Panc1 (cell line): ENCODE data around the gene CENPF. TPM values are rescaled to one million over a fixed set of nuclear protein-coding genes. Genes with fewer than 3 reads are reported as not detected.
"Not testable (repeated sequence)": the region's sequence is repeated elsewhere in the genome, so short reads cannot be mapped to it uniquely, and the experiment has no call there.

Source experiments
- ATAC-seq: fragments of 200-7000 bp; cut with Tn5 transposase; 2 replicates; pipeline ENCODE4 v1.9.1; 2020; ENCODE audit warnings: mild to moderate bottlenecking, moderate library complexity
- BruUV-seq: library from RNA; stranded (reverse); fragments of 400-500 nt; replicated peaks from 2 replicates; lab custom pipeline; 2021; lab: Mats Ljungman, UMichigan
- CTCF ChIA-PET: fragments of 300-600 bp; sonication (Branson Sonifier 250); formaldehyde crosslinking; loops from one replicate; lab custom pipeline; 2022; ENCODE audit warnings: antibody characterized with exemption; lab: Charles Lee
- POLR2A ChIA-PET: fragments of 300-600 bp; sonication (Branson Sonifier 250); formaldehyde crosslinking; loops from one replicate; lab custom pipeline; 2022; ENCODE audit warnings: antibody characterized with exemption; lab: Charles Lee
- DNase-seq: peaks from one replicate; pipeline ENCODE4 v3.0.0-alpha.2; 2010; ENCODE audit warnings: low read depth, low spot score
- H3K27ac ChIP-seq: 2 replicates; pipeline ENCODE4 v1.5.1; 2011; ENCODE audit warnings: mild to moderate bottlenecking, low read length, inconsistent platforms
- H3K27me3 ChIP-seq: fragments of 200-500 bp; sonication (Bioruptor generic); 2 replicates; pipeline ENCODE4 v1.6.0; 2014; ENCODE audit warnings: low read length, inconsistent platforms; ENCODE audit not compliant: control insufficient read depth, insufficient read depth
- H3K36me3 ChIP-seq: fragments of 200-500 bp; sonication (Bioruptor generic); 2 replicates; pipeline ENCODE4 v1.5.1; 2014; ENCODE audit warnings: inconsistent platforms, mild to moderate bottlenecking, low read length, moderate library complexity; ENCODE audit not compliant: control insufficient read depth, insufficient read depth
- H3K4me1 ChIP-seq: 2 replicates; pipeline ENCODE4 v1.5.1; 2011; ENCODE audit warnings: inconsistent platforms, mild to moderate bottlenecking, low read length, moderate library complexity; ENCODE audit not compliant: control insufficient read depth, insufficient read depth
- H3K4me3 ChIP-seq, 2 experiments: 2 replicates each; pipeline ENCODE4 v1.5.1; 2011 to 2012; ENCODE audit warnings: low read depth in 2 of 2, low read length in 2 of 2, mild to moderate bottlenecking in 2 of 2, inconsistent platforms in 1 of 2, moderate library complexity in 1 of 2
- H3K9me3 ChIP-seq: fragments of 200-500 bp; sonication (Bioruptor generic); 2 replicates; pipeline ENCODE4 v1.5.1; 2014; ENCODE audit warnings: low read depth, mild to moderate bottlenecking, inconsistent platforms, low read length, moderate library complexity; ENCODE audit not compliant: control insufficient read depth, insufficient read depth
- POLR2AphosphoS5 ChIP-seq: IDR thresholded peaks from 2 replicates; pipeline ENCODE4 v1.6.1; 2012; ENCODE audit warnings: mild to moderate bottlenecking, low read depth, low read length, moderate library complexity
- in situ Hi-C: cut with HindIII; loops from 2 replicates; pipeline ENCODE4 v1.10.0; 2016; ENCODE audit warnings: low sequenced_read_pairs, low pct_unique_long_range_greater_than_20kb
- intact Hi-C: fragments of 100-400 bp; cut with micrococcal nuclease; formaldehyde crosslinking; loops from one replicate; pipeline ENCODE4 v1.10.0; 2022; ENCODE audit not compliant: unreplicated experiment
- total RNA-seq: library from RNA; stranded (reverse); gene quantifications from one replicate; pipeline ENCODE4 v1.2.1, GENCODE V29; 2021; ENCODE audit not compliant: unreplicated experiment

The CENPF gene
- total RNA-seq, 1 experiment from 2014 or later, result 156 TPM

GRCh38 chr1:214604523-214604922 is 1.5 kb downstream of the CENPF start:
- H3K9me3 ChIP-seq, result no peaks in the 10 kb centered on the region
- peak overlapping the region; percentile 97 for H3K27ac ChIP-seq
- H3K4me1 ChIP-seq, result peaks cover 27% of the 10 kb centered on the region
- intact Hi-C loops, result no loop called here
- ChIA-PET POLR2A (interaction anchor here (0.5 to 0.7 kb wide), 2 partner anchors 90 to 264 kb away, joined by 3 to 13 read pairs; no protein-coding TSS in a partner anchor), CTCF (no interaction called here)
- no peak for ATAC-seq
- in situ Hi-C loops, result no loop called here
- DNase-seq, result no peak
- BruUV-seq, result no TSS peak
- H3K4me3 ChIP-seq, result peak overlapping the region; percentile 79 to 88
- H3K27me3 ChIP-seq, result no peaks in the 10 kb centered on the region
- peaks cover 3% of the 10 kb centered on the region for H3K36me3 ChIP-seq
- TF ChIP-seq POLR2AphosphoS5, result no peak

GRCh38 chr1:214605484-214605883 is 2.5 kb downstream of the CENPF start:
- BruUV-seq, DNase-seq, H3K36me3 ChIP-seq, in situ Hi-C loops, H3K4me3 ChIP-seq, H3K27me3 ChIP-seq, CTCF ChIA-PET, intact Hi-C loops, H3K9me3 ChIP-seq, ATAC-seq: not testable (repeated sequence)
- POLR2A ChIA-PET, result interaction anchor here (0.7 kb wide), 1 partner anchor 91 kb away, joined by 3 read pairs; no protein-coding TSS in a partner anchor
- peak overlapping the region; percentile 97 for H3K27ac ChIP-seq
- H3K4me1 ChIP-seq, result peaks cover 26% of the 10 kb centered on the region

GRCh38 chr1:214605933-214606925 is 3.2 kb downstream of the CENPF start:
- H3K36me3 ChIP-seq, H3K9me3 ChIP-seq, H3K4me3 ChIP-seq, intact Hi-C loops, ATAC-seq, DNase-seq, H3K27me3 ChIP-seq, H3K27ac ChIP-seq, CTCF ChIA-PET, in situ Hi-C loops, BruUV-seq: not testable (repeated sequence)
- POLR2A ChIA-PET, result interaction anchor here (0.6 kb wide), 1 partner anchor 77 kb away, joined by 3 read pairs; no protein-coding TSS in a partner anchor
- H3K4me1 ChIP-seq, result peaks cover 19% of the 10 kb centered on the region

GRCh38 chr1:214607492-214608215 is 4.7 kb downstream of the CENPF start:
- ATAC-seq, H3K27ac ChIP-seq, CTCF ChIA-PET, BruUV-seq, intact Hi-C loops, H3K9me3 ChIP-seq, H3K4me1 ChIP-seq, H3K27me3 ChIP-seq, DNase-seq, in situ Hi-C loops, H3K36me3 ChIP-seq, H3K4me3 ChIP-seq: not testable (repeated sequence)
- POLR2A ChIA-PET, result interaction anchor here (0.6 kb wide), 1 partner anchor 1483 kb away, joined by 4 read pairs; no protein-coding TSS in a partner anchor

- intact Hi-C loops, BruUV-seq, H3K36me3 ChIP-seq, ATAC-seq, H3K9me3 ChIP-seq, H3K4me3 ChIP-seq, H3K27me3 ChIP-seq, CTCF ChIA-PET, DNase-seq, H3K27ac ChIP-seq, in situ Hi-C loops: not testable (repeated sequence)
- peaks cover 11% of the 10 kb centered on the region; the same call in 1 of the 2 replicates for H3K4me1 ChIP-seq
- POLR2A ChIA-PET, result interaction anchor here (0.6 kb wide), 1 partner anchor 1484 kb away, joined by 4 read pairs; no protein-coding TSS in a partner anchor
Observed at GRCh38 chr1:214608216-214608783, 5.3 kb downstream of the CENPF start.

- peaks cover 12% of the 10 kb centered on the region; the same call in 1 of the 2 replicates for H3K4me1 ChIP-seq
- H3K9me3 ChIP-seq, in situ Hi-C loops, BruUV-seq, H3K36me3 ChIP-seq, H3K27ac ChIP-seq, ATAC-seq, CTCF ChIA-PET, DNase-seq, POLR2A ChIA-PET, H3K4me3 ChIP-seq, intact Hi-C loops, H3K27me3 ChIP-seq: not testable (repeated sequence)
Observed at GRCh38 chr1:214608817-214609216, 5.8 kb downstream of the CENPF start.
